ENCODE results near the gene PSMB4.
"Not testable (repeated sequence)": the region's sequence is repeated elsewhere in the genome, so short reads cannot be mapped to it uniquely, and the experiment has no call there.

Gene PSMB4

DNA sequence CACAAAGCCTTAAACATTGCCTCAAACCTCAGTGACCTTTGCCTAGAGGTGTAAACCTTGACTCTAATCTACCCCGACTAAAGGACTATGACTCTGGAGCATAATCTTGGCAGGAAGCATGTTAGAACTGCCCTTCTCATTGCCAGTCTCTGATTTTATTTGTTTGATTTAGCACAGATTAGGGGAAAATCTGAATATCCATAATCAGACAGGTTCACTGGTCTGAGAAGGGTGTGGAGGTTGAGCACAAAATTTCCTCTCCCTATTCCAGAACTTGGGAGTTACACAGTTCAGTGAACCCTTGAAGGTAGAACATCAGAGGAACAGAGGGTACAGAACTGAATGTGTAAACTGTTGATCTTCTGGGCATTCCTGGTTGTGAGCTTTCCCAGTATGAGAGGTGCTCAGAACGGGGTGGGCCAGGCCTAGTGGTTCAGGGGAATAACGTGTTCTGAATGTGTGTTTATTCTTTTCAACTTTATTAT, 8.3 kb upstream of the PSMB4 start:
- POLR2A ChIA-PET: no interaction called here
- TF ChIP-seq, protein P1, sequence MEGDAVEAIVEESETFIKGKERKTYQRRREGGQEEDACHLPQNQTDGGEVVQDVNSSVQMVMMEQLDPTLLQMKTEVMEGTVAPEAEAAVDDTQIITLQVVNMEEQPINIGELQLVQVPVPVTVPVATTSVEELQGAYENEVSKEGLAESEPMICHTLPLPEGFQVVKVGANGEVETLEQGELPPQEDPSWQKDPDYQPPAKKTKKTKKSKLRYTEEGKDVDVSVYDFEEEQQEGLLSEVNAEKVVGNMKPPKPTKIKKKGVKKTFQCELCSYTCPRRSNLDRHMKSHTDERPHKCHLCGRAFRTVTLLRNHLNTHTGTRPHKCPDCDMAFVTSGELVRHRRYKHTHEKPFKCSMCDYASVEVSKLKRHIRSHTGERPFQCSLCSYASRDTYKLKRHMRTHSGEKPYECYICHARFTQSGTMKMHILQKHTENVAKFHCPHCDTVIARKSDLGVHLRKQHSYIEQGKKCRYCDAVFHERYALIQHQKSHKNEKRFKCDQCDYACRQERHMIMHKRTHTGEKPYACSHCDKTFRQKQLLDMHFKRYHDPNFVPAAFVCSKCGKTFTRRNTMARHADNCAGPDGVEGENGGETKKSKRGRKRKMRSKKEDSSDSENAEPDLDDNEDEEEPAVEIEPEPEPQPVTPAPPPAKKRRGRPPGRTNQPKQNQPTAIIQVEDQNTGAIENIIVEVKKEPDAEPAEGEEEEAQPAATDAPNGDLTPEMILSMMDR (IDR thresholded peaks at IDR 0.05; ENCODE audit: control extremely low read depth, extremely low read depth, low read depth, missing control alignments): no peak
- CTCF ChIA-PET: interaction anchor here (0.9 to 1.3 kb wide), 2 partner anchors 10 to 50 kb away, joined by 3 to 5 read pairs; no protein-coding TSS in a partner anchor
- no peak for DNase-seq (ENCODE audit: extremely low spot score)

DNA sequence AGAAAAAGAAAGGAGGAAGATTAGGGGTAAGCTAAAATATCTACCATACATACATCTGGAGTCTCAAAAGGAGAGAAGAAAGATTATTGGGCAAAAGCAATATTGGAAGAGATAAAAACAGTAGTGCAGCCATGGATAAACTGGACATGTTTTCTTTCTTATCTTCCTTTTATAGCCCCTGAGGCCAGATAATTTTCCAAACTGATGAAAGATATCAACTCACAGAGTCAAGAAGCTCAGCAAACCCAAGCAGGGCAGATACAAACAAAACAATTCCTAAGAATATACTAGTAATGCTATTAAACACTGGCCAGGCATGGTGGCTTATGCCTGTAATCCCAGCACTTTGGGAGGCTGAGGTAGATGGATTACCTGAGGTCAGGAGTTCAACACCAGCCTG, 5.8 kb upstream of the PSMB4 start:
- TF ChIP-seq, protein P1 (IDR thresholded peaks at IDR 0.05; ENCODE audit: control extremely low read depth, extremely low read depth, low read depth, missing control alignments): no peak
- no peak for DNase-seq (ENCODE audit: extremely low spot score)
- POLR2A ChIA-PET: no interaction called here
- CTCF ChIA-PET: interaction anchor here (1.5 to 1.7 kb wide), 2 partner anchors 11 to 42 kb away, joined by 3 read pairs; no protein-coding TSS in a partner anchor

DNA sequence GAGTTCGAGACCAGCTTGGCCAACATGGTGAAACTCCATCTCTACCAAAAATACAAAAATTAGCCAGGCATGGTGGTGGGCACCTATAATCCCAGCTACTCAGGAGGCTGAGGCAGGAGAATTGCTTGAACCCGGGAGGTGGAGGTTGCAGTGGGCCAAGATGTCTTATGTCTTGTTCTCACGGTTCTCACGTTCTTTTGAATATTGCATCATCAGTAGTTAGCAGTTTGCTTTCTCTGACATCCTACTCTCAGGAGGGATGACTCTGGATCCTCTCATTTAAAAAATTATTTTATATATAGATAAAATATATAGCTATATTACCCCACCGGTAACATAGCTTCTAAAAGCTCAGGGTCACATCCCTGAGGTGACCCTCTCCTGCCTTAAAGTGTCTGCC, 3.1 kb upstream of the PSMB4 start:
- not testable (repeated sequence) for DNase-seq (ENCODE audit: extremely low spot score)
- CTCF ChIA-PET: interaction anchor here (0.7 to 2.6 kb wide), 6 partner anchors 11 to 101 kb away, joined by 3 to 8 read pairs (median 6); no protein-coding TSS in a partner anchor

DNA sequence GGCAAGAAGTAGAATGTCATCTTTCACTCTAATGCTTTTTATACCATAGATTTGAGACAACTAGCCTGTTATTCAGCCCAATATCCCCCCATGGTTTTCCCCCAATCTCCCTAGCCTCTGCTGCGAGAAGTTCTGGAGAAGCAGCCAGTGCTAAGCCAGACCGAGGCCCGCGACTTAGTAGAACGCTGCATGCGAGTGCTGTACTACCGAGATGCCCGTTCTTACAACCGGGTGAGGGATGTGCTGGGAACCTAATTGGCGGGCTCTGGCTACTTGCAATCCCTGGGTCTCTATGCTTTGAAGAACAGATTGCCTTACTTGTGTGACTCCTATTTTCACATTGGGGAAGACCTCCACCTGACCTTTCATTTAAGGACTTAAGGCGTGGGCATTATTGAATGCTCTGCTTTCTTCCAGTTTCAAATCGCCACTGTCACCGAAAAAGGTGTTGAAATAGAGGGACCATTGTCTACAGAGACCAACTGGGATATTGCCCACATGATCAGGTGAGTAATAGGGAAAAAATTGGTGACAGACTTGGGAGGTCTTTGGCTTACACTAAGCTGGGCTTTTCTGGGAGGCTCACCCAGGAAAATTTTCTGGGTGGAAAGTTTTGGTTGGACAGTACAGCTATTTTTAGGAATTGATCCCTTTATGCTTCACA, 1.9 kb downstream of the PSMB4 start:
- ChIA-PET CTCF (interaction anchor here (3.3 to 6.7 kb wide), 2 partner anchors 11 to 60 kb away, joined by 13 to 27 read pairs; no protein-coding TSS in a partner anchor), POLR2A (no interaction called here)
- TF ChIP-seq, protein P1 (IDR thresholded peaks at IDR 0.05; ENCODE audit: control extremely low read depth, extremely low read depth, low read depth, missing control alignments): no peak
- DNase-seq (ENCODE audit: extremely low spot score): no peak

More for the DNA sequence above, 3.1 kb upstream of the PSMB4 start:
- POLR2A ChIA-PET: not testable (repeated sequence)

DNA sequence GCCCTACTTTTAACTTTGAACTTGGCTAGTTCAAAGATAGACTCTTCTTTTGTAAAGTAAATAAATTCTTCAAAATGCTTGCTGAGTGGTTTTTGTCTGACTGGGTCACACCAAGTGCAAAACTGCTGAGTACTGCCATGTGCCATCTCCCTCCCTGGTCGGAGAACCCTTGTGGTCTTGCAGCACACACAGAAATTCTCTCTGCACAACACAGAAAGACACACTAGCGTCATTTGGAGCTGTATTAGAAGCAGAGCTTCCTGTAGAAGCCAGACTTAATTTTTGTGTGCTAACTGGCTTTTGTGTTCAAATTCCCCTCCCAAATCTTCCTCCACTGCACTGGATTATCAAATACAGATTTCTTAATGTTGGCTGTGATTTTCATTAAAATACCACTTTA, 2.5 kb downstream of the PSMB4 start:
- DNase-seq (ENCODE audit: extremely low spot score): no peak
- POLR2A ChIA-PET: no interaction called here
- CTCF ChIA-PET: interaction anchor here (3.3 to 6.7 kb wide), 2 partner anchors 10 to 61 kb away, joined by 13 to 27 read pairs; no protein-coding TSS in a partner anchor
- TF ChIP-seq, protein P1 (IDR thresholded peaks at IDR 0.05; ENCODE audit: control extremely low read depth, extremely low read depth, low read depth, missing control alignments): no peak

DNA sequence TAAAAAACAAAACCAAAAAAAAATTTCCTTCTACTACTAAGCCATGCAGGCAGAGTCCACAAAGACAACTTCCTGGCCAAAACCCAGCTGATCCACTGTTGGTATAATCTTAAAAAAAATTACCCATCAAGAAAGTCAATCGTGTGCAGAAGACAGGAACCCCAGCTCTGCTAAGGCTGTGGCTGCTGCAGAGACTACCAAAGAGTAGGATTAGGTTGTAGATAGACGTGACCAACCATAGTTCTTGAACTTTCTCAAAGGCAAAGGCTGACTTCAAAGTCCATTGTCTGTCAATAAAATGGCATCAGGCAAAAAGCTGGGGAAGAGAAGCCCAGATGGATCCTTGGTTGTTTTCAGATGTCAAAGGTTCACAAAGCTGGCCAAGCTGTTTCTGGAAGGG, 3.4 kb downstream of the PSMB4 start:
- TF ChIP-seq, protein P1 (IDR thresholded peaks at IDR 0.05; ENCODE audit: control extremely low read depth, extremely low read depth, low read depth, missing control alignments): no peak
- no peak for DNase-seq (ENCODE audit: extremely low spot score)
- ChIA-PET CTCF (interaction anchor here (1.0 to 6.7 kb wide), 3 partner anchors 10 to 102 kb away, joined by 4 to 27 read pairs (median 13); no protein-coding TSS in a partner anchor), POLR2A (interaction anchor here (0.6 to 0.7 kb wide), 2 partner anchors 93 to 167 kb away, joined by 3 to 4 read pairs; no protein-coding TSS in a partner anchor)

DNA sequence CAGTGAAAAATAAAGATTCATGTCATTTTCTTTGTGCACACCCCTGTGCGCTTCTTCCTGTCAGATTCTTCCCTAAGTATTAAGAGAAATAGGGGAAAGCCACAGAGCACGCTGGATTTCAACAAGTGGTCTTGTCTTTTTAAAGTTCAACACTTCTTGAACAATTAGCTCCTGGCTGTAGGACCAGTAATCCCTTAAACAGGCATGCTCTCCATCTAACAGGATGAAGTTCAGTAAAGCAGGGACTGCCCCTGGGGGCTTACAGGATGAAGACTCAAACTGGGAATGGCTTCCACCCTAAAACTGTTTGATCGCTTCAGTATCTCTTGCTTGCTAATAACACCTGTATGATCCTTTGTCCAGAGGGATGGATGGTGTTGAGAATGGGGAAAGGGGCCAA, 4.2 kb downstream of the PSMB4 start:
- no peak for DNase-seq (ENCODE audit: extremely low spot score)
- ChIA-PET POLR2A (interaction anchor here (0.7 to 1.6 kb wide), 2 partner anchors 70 to 168 kb away, joined by 3 to 4 read pairs; no protein-coding TSS in a partner anchor), CTCF (interaction anchor here (1.0 to 6.7 kb wide), 3 partner anchors 9 to 103 kb away, joined by 4 to 27 read pairs (median 6); no protein-coding TSS in a partner anchor)
- TF ChIP-seq, protein P1 (IDR thresholded peaks at IDR 0.05; ENCODE audit: control extremely low read depth, extremely low read depth, low read depth, missing control alignments): no peak
